HCT116 (cell line): Measurements from ENCODE around the gene EDEM1. TPM values are rescaled to one million over a fixed set of nuclear protein-coding genes. Genes with fewer than 3 reads are reported as not detected.

Experiments used
- ATAC-seq: fragments of 200-7000 bp; cut with Tn5 transposase; 2 replicates; pipeline ENCODE4 v1.9.1; 2020; ENCODE audit warnings: mild to moderate bottlenecking, moderate library complexity
- BruUV-seq: library from RNA; stranded (reverse); fragments of 400-500 nt; replicated peaks from 2 replicates; lab custom pipeline; 2021; lab: Mats Ljungman, UMichigan
- CTCF ChIA-PET: fragments of 300-600 bp; sonication (Branson Sonifier 250); formaldehyde crosslinking; loops from one replicate; lab custom pipeline; 2021; ENCODE audit warnings: antibody characterized with exemption; lab: Charles Lee
- POLR2A ChIA-PET: fragments of 300-600, 350-600 bp; sonication (Branson Sonifier 250); formaldehyde crosslinking; loops from one replicate; lab custom pipeline; 2021; ENCODE audit warnings: antibody characterized with exemption; lab: Charles Lee
- RAD21 ChIA-PET, 2 experiments: fragments of 300-600 bp; sonication (Branson Sonifier 250); formaldehyde crosslinking; loops; one replicate each; lab custom pipeline; 2023; ENCODE audit warnings: low total read pairs in 2 of 2; ENCODE audit not compliant: uncharacterized antibody in 2 of 2, unreplicated experiment in 2 of 2, low non-redundant PET in 1 of 2; lab: Charles Lee
- DNase-seq: peaks from one replicate; pipeline ENCODE4 v3.0.0-alpha.2; 2010; ENCODE audit warnings: low read depth, low spot score
- H2AFZ ChIP-seq: fragments of 200-600 bp; shearing (Covaris generic), sonication (generic); 2 replicates; pipeline ENCODE4 v1.6.1; 2017; ENCODE audit warnings: low read depth, mixed run types, mixed read lengths, antibody characterized with exemption, low read length; ENCODE audit not compliant: poor library complexity, severe bottlenecking
- H3K27ac ChIP-seq: 2 replicates; pipeline ENCODE4 v1.5.1; 2012; ENCODE audit warnings: low read depth, low read length
- H3K27me3 ChIP-seq: fragments of 200-600 bp; sonication (generic); 2 replicates; pipeline ENCODE4 v1.6.1; 2016; ENCODE audit warnings: mixed run types, low read length, mixed read lengths; ENCODE audit not compliant: insufficient read depth
- H3K36me3 ChIP-seq, 2 experiments: fragments of 200-500 bp in 1 of 2; fragments of 200-600 bp in 1 of 2; sonication (Bioruptor generic) in 1 of 2; sonication (generic) in 1 of 2; 2 replicates each; pipeline versions ENCODE4 v1.5.1 to v1.6.1; 2014 to 2016; ENCODE audit warnings: low read length in 2 of 2, inconsistent platforms in 1 of 2, mixed read lengths in 1 of 2, mixed run types in 1 of 2; ENCODE audit not compliant: insufficient read depth in 2 of 2, control insufficient read depth in 1 of 2
- H3K4me1 ChIP-seq, 2 experiments: fragments of 200-600 bp in 1 of 2; sonication (generic) in 1 of 2; 2 replicates each; pipeline versions ENCODE4 v1.5.1 to v1.6.1; 2012 to 2017; ENCODE audit warnings: low read length in 2 of 2, inconsistent platforms in 1 of 2, mild to moderate bottlenecking in 1 of 2, mixed read lengths in 1 of 2, mixed run types in 1 of 2, moderate library complexity in 1 of 2; ENCODE audit not compliant: insufficient read depth in 2 of 2, control insufficient read depth in 1 of 2
- H3K4me2 ChIP-seq: fragments of 200-600 bp; sonication (generic); 2 replicates; pipeline ENCODE4 v1.6.1; 2017; ENCODE audit warnings: mixed run types, low read length, mixed read lengths
- H3K4me3 ChIP-seq, 2 experiments: fragments of 200-600 bp in 1 of 2; sonication (generic) in 1 of 2; replicated peaks in 1 of 2; 2 replicates each; pipeline ENCODE4 v1.5.1; 2011 to 2016; ENCODE audit warnings: low read length in 2 of 2, control low read depth in 1 of 2, low read depth in 1 of 2, mild to moderate bottlenecking in 1 of 2, mixed read lengths in 1 of 2, mixed run types in 1 of 2
- H3K79me2 ChIP-seq: fragments of 200-600 bp; sonication (generic); 2 replicates; pipeline ENCODE4 v1.6.1; 2017; ENCODE audit warnings: mild to moderate bottlenecking, mixed run types, low read length, moderate library complexity, mixed read lengths; ENCODE audit not compliant: insufficient read depth
- H3K9ac ChIP-seq: fragments of 200-600 bp; sonication (generic); 2 replicates; pipeline ENCODE4 v1.6.1; 2016; ENCODE audit warnings: low read length, mixed read lengths
- H3K9me2 ChIP-seq: fragments of 200-600 bp; sonication (generic), shearing (Covaris generic); 2 replicates; pipeline ENCODE4 v1.6.1; 2017; ENCODE audit warnings: mixed run types, mild to moderate bottlenecking, moderate library complexity; ENCODE audit not compliant: insufficient read depth
- H3K9me3 ChIP-seq, 2 experiments: fragments of 200-500 bp in 1 of 2; fragments of 200-600 bp in 1 of 2; sonication (Bioruptor generic) in 1 of 2; sonication (generic) in 1 of 2; 2 replicates each; pipeline ENCODE4 v1.6.1; 2014 to 2017; ENCODE audit warnings: low read length in 2 of 2, mixed read lengths in 2 of 2, inconsistent platforms in 1 of 2, low read depth in 1 of 2, mild to moderate bottlenecking in 1 of 2, mixed run types in 1 of 2, moderate library complexity in 1 of 2; ENCODE audit not compliant: control insufficient read depth in 1 of 2, insufficient read depth in 1 of 2
- H4K20me1 ChIP-seq: fragments of 200-600 bp; sonication (generic), shearing (Covaris generic); 2 replicates; pipeline ENCODE4 v1.6.1; 2017; ENCODE audit warnings: mixed run types, mild to moderate bottlenecking, moderate library complexity; ENCODE audit not compliant: insufficient read depth
- EGR1 ChIP-seq: IDR thresholded peaks from 2 replicates; pipeline ENCODE4 v1.6.1; 2012; ENCODE audit warnings: low read depth
- ELF1 ChIP-seq: IDR thresholded peaks from 2 replicates; pipeline ENCODE4 v1.6.1; 2012; ENCODE audit warnings: low read depth, borderline replicate concordance
- EZH2 ChIP-seq: fragments of 200-600 bp; sonication (generic); IDR thresholded peaks from 2 replicates; pipeline ENCODE4 v1.6.1; 2017; ENCODE audit warnings: antibody characterized with exemption, mixed run types
- EZH2phosphoT487 ChIP-seq: fragments of 200-600 bp; IDR thresholded peaks from 2 replicates; pipeline ENCODE4 v1.6.1; 2018; ENCODE audit warnings: antibody characterized with exemption, borderline replicate concordance
- FOSL1 ChIP-seq: IDR thresholded peaks from 2 replicates; pipeline ENCODE4 v1.6.1; 2012; ENCODE audit warnings: low read depth
- JUND ChIP-seq: IDR thresholded peaks from 2 replicates; pipeline ENCODE4 v1.6.1; 2012
- POLR2A ChIP-seq: IDR thresholded peaks from 2 replicates; pipeline ENCODE4 v1.7.0; 2011; ENCODE audit warnings: borderline replicate concordance; ENCODE audit not compliant: insufficient read depth, insufficient read length; ENCODE audit errors: extremely low read depth
- POLR2AphosphoS5 ChIP-seq: IDR thresholded peaks from 2 replicates; pipeline ENCODE4 v1.6.1; 2011; ENCODE audit warnings: mild to moderate bottlenecking, low read depth, low read length, moderate library complexity
- RAD21 ChIP-seq: IDR thresholded peaks from 2 replicates; pipeline ENCODE4 v1.6.1; 2012; ENCODE audit warnings: low read depth, mild to moderate bottlenecking
- SIN3A ChIP-seq: IDR thresholded peaks from 2 replicates; pipeline ENCODE4 v1.6.1; 2012; ENCODE audit warnings: low read depth
- SRF ChIP-seq: IDR thresholded peaks from 2 replicates; pipeline ENCODE4 v1.6.1; 2012; ENCODE audit warnings: low read depth
- YY1 ChIP-seq: IDR thresholded peaks from 2 replicates; pipeline ENCODE4 v1.6.1; 2011; ENCODE audit warnings: low read length, low read depth, moderate library complexity, mild to moderate bottlenecking; ENCODE audit not compliant: insufficient replicate concordance; ENCODE audit errors: extremely low read depth
- ZNF274 ChIP-seq: fragments of 200-500 bp; sonication (Bioruptor generic); IDR thresholded peaks from 2 replicates; pipeline ENCODE4 v1.6.1; 2014; ENCODE audit warnings: mild to moderate bottlenecking, low read depth, low read length, inconsistent platforms
- intact Hi-C: fragments of 100-400 bp; cut with micrococcal nuclease; formaldehyde crosslinking; loops from 2 replicates; pipeline ENCODE4 v1.10.0; 2022
- total RNA-seq: library from RNA; stranded (reverse); gene quantifications from one replicate; pipeline ENCODE4 v1.2.1, GENCODE V29; 2021; ENCODE audit not compliant: unreplicated experiment
- TF ChIP-seq, protein P1 (sequence below): IDR thresholded peaks from 2 replicates; pipeline ENCODE4 v1.6.1; 2012; ENCODE audit warnings: low read depth
- TF ChIP-seq, protein P2 (sequence below), 3 experiments: fragments of 200-600 bp in 1 of 3; sonication (generic) in 1 of 3; IDR thresholded peaks in 2 of 3; conservative IDR thresholded peaks in 1 of 3; 2 replicates each; pipeline ENCODE4 v1.5.1; 2012 to 2017; ENCODE audit warnings: low read depth in 2 of 3, low read length in 2 of 3, antibody characterized with exemption in 1 of 3, borderline replicate concordance in 1 of 3, control low read depth in 1 of 3, mild to moderate bottlenecking in 1 of 3, mixed read lengths in 1 of 3, mixed run types in 1 of 3, moderate library complexity in 1 of 3; ENCODE audit not compliant: insufficient read depth in 1 of 3
- TF ChIP-seq, protein P3 (sequence below): IDR thresholded peaks from 2 replicates; pipeline ENCODE4 v1.6.1; 2012

EDEM1 gene
- total RNA-seq, 1 experiment from 2014 or later = 23.7 TPM

DNA sequence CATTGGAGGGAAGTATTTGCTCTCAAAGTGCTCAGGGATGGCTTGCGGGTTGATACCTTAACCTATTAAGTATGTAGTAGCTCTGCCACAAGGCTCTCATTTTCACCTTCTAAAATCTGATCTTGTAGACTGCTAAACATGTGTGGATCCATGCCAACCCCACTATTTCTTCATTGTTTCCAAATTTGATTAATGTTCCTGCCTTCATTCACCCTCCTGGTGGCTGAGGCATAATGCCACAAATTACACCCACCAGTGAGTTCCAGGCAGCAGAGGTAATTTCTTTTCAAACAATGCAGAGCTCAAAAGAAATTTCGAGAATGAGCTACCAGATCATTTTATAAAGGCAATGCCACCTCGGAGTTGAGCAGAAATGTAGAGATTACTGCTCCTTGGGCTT is 71.0 kb downstream of the EDEM1 start:
- ChIA-PET CTCF (no interaction called here), RAD21 (no interaction called here), POLR2A (no interaction called here)
- no TSS peak for BruUV-seq
- no peak overlapping the region for H3K4me3 ChIP-seq
- H3K27ac ChIP-seq = no peak overlapping the region
- DNase-seq (no peak), ATAC-seq (no peak)
- no peaks in the 10 kb centered on the region for H3K27me3 ChIP-seq
- TF ChIP-seq EZH2 (no peak), FOSL1 (no peak), SIN3A (no peak), POLR2AphosphoS5 (no peak), POLR2A (no peak), EGR1 (no peak), JUND (no peak), YY1 (no peak), SRF (no peak), EZH2phosphoT487 (no peak), ELF1 (no peak), ZNF274 (no peak), RAD21 (no peak)
- TF ChIP-seq, protein P1, sequence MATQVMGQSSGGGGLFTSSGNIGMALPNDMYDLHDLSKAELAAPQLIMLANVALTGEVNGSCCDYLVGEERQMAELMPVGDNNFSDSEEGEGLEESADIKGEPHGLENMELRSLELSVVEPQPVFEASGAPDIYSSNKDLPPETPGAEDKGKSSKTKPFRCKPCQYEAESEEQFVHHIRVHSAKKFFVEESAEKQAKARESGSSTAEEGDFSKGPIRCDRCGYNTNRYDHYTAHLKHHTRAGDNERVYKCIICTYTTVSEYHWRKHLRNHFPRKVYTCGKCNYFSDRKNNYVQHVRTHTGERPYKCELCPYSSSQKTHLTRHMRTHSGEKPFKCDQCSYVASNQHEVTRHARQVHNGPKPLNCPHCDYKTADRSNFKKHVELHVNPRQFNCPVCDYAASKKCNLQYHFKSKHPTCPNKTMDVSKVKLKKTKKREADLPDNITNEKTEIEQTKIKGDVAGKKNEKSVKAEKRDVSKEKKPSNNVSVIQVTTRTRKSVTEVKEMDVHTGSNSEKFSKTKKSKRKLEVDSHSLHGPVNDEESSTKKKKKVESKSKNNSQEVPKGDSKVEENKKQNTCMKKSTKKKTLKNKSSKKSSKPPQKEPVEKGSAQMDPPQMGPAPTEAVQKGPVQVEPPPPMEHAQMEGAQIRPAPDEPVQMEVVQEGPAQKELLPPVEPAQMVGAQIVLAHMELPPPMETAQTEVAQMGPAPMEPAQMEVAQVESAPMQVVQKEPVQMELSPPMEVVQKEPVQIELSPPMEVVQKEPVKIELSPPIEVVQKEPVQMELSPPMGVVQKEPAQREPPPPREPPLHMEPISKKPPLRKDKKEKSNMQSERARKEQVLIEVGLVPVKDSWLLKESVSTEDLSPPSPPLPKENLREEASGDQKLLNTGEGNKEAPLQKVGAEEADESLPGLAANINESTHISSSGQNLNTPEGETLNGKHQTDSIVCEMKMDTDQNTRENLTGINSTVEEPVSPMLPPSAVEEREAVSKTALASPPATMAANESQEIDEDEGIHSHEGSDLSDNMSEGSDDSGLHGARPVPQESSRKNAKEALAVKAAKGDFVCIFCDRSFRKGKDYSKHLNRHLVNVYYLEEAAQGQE = no peak
- TF ChIP-seq, protein P2, sequence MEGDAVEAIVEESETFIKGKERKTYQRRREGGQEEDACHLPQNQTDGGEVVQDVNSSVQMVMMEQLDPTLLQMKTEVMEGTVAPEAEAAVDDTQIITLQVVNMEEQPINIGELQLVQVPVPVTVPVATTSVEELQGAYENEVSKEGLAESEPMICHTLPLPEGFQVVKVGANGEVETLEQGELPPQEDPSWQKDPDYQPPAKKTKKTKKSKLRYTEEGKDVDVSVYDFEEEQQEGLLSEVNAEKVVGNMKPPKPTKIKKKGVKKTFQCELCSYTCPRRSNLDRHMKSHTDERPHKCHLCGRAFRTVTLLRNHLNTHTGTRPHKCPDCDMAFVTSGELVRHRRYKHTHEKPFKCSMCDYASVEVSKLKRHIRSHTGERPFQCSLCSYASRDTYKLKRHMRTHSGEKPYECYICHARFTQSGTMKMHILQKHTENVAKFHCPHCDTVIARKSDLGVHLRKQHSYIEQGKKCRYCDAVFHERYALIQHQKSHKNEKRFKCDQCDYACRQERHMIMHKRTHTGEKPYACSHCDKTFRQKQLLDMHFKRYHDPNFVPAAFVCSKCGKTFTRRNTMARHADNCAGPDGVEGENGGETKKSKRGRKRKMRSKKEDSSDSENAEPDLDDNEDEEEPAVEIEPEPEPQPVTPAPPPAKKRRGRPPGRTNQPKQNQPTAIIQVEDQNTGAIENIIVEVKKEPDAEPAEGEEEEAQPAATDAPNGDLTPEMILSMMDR (IDR thresholded peaks at IDR 0.05 in 2 of 3, conservative IDR thresholded peaks at IDR 0.05 in 1 of 3; ENCODE audit: borderline replicate concordance in 1 of 3, insufficient read depth in 1 of 3, low read depth in 2 of 3, low read length in 2 of 3) = no peak
- TF ChIP-seq, protein P3, sequence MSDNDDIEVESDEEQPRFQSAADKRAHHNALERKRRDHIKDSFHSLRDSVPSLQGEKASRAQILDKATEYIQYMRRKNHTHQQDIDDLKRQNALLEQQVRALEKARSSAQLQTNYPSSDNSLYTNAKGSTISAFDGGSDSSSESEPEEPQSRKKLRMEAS = no peak
- no peak overlapping the region for H2AFZ ChIP-seq
- no peak overlapping the region for H3K9ac ChIP-seq
- H4K20me1 ChIP-seq = no peaks in the 10 kb centered on the region
- H3K4me2 ChIP-seq = no peak overlapping the region
- no peaks in the 10 kb centered on the region for H3K36me3 ChIP-seq
- no peaks in the 10 kb centered on the region for H3K9me2 ChIP-seq
- H3K9me3 ChIP-seq = no peaks in the 10 kb centered on the region
- H3K4me1 ChIP-seq = no peaks in the 10 kb centered on the region
- intact Hi-C loops = no loop called here
- no peaks in the 10 kb centered on the region for H3K79me2 ChIP-seq
